Superior temporal gyrus (tissue), 1 donor: ENCODE data around the gene NGEF.

Experiments
- DNase-seq: peaks from one replicate; pipeline ENCODE4 v3.0.0-alpha.2; 2016; ENCODE audit errors: extremely low spot score

NGEF gene

GRCh38 chr2:232898592-232899543 lies 114.2 kb downstream of the NGEF start:
- no peak for DNase-seq

GRCh38 chr2:232897598-232898408 lies 115.3 kb downstream of the NGEF start:
- no peak for DNase-seq

GRCh38 chr2:232896720-232897597 lies 116.1 kb downstream of the NGEF start:
- DNase-seq, result no peak

GRCh38 chr2:232896111-232896510 lies 116.9 kb downstream of the NGEF start:
- no peak for DNase-seq

- DNase-seq, result no peak
Measured at GRCh38 chr2:232894746-232895145, 118.3 kb downstream of the NGEF start.

- no peak for DNase-seq
Measured at GRCh38 chr2:232894251-232894650, 118.8 kb downstream of the NGEF start.

- DNase-seq, result no peak
Measured at GRCh38 chr2:232893834-232894233, 119.2 kb downstream of the NGEF start.

- DNase-seq, result no peak
Measured at GRCh38 chr2:232892843-232893242, 120.2 kb downstream of the NGEF start.

- no peak for DNase-seq
Measured at GRCh38 chr2:232892221-232892620, 120.8 kb downstream of the NGEF start.

GRCh38 chr2:232891621-232892071 lies 121.4 kb downstream of the NGEF start:
- no peak for DNase-seq

GRCh38 chr2:232890896-232891601 lies 122.0 kb downstream of the NGEF start:
- DNase-seq, result no peak

GRCh38 chr2:232890536-232890895 lies 122.5 kb downstream of the NGEF start:
- no peak for DNase-seq

GRCh38 chr2:232889876-232890401 lies 123.1 kb downstream of the NGEF start:
- DNase-seq, result no peak

- no peak for DNase-seq
Measured at GRCh38 chr2:232888839-232889529, 124.1 kb downstream of the NGEF start.

- DNase-seq, result no peak
Measured at GRCh38 chr2:232888099-232888836, 124.8 kb downstream of the NGEF start.

- no peak for DNase-seq
Measured at GRCh38 chr2:232887171-232887850, 125.7 kb downstream of the NGEF start.

GRCh38 chr2:232886632-232887031 lies 126.4 kb downstream of the NGEF start:
- no peak for DNase-seq

GRCh38 chr2:232886176-232886575 lies 126.9 kb downstream of the NGEF start:
- no peak for DNase-seq
